RPMI7951 (cell line): Measurements from ENCODE around the gene TBC1D30. TPM values are rescaled to one million over a fixed set of nuclear protein-coding genes. Genes with fewer than 3 reads are reported as not detected.
A peak's percentile ranks its signal among the peaks of the same experiment; 100 is the strongest.

Experiments
- DNase-seq: peaks from one replicate; pipeline ENCODE4 v3.0.0-alpha.2; 2012; ENCODE audit warnings: low read depth
- total RNA-seq: library from RNA; depleted of rRNA; stranded (reverse); fragments of >200 nt; shearing (Covaris generic); gene quantifications from 2 replicates; pipeline ENCODE4 v1.2.3, GENCODE V29; 2014; rRNA removed

Gene TBC1D30
- total RNA-seq, 1 experiment from 2014 or later = not detected

DNA sequence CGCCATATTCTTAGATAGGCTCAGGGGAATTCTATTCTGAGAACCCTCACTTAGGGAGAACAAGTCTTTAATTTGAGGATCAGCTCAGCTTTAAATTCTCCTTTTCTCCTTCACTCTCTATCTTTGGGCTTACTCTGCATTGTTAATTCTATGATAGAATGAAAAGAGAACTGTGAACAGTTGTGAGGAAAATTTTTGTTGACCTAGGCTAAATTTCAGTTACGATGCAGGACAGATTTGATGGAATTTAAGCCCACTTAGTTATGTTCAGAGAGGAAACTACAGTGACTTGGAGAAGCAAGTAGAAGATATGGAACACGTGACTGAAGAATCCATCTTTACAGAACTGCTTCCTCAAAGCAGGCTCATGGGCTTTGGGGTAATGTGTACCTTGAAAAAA is 82.7 kb downstream of the TBC1D30 start:
- DNase-seq = no peak

GRCh38 chr12:64909124-64909523 is 84.7 kb downstream of the TBC1D30 start:
- no peak for DNase-seq

GRCh38 chr12:64911081-64911480 is 86.6 kb downstream of the TBC1D30 start:
- no peak for DNase-seq

DNA sequence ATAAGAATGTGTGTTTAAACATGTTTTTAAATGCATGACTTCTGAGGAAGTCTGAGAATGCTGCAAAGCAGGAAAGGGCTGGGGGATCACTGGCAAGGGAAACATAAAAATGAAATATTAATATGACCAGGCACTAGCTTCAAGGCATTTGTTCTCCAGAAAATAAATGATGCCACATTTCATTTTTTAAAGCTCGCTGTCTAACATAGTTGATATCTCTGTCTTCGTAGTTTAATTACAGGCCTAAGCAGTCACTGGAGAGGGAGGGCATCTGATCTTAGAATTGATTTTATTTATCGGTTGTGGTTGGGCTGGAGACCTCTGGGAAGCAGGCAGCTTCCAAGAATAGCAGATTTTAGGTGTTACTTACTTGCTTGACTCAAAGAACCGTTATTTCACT is 87.5 kb downstream of the TBC1D30 start:
- DNase-seq = no peak

DNA sequence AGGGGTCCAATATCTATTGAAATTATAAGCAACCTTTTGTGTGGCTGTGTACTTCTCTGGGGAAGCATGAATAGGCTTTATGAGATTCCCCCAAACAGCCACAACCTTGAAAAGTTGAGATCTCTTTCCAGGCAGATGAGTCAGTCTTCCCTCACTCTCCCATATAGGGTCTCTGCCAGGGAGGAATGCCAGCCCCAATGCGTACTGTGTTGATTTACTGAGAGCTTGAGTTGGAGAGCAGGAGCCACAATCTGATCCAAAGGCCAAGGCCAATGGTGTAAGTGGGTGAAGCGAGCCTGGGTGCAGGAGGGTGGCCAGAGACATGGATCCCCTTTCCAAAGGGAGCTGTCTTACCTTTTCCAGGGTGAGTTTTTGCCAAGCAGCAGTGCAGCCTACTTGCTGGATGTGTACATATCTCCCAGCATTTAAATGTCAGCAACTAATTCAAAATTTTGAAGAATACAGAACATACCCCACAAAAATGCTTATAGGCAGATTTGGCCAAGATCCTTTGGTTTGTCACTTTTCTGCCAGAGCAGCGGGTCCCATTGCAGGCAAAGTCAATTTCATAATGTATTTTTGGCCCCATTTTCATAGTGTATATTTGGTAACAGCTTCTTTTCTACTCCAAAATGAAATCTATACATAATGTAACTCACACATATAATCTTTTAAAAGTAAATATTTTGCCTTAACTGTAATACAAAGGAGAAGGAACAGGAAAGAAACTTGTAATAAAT is 88.2 kb downstream of the TBC1D30 start:
- DNase-seq = peak; percentile 30

DNA sequence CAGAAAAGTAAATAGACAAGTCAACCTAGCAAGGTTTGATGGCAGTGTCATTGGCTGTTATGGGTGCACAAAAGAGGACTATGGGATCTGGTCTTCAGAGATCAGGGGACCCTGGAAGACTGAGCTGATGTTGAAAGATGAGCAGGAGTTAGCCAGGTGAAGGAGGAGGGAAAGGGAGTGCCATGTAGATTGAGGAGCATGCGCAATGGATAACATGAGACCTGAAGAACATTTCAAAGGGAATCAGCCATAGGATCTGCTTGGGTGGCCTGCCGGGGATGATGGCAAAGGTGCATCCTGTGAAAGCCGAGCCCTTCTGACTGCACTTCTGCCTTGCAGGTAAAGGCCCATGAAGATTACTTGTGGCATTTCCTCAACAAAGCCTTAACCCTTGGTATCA is 90.8 kb downstream of the TBC1D30 start:
- DNase-seq = no peak

- no peak for DNase-seq
Observed at GRCh38 chr12:64916411-64917261, 92.2 kb downstream of the TBC1D30 start.

GRCh38 chr12:64918344-64918743 is 93.9 kb downstream of the TBC1D30 start:
- no peak for DNase-seq

GRCh38 chr12:64918801-64919200 is 94.4 kb downstream of the TBC1D30 start:
- no peak for DNase-seq

GRCh38 chr12:64922853-64923252 is 98.4 kb downstream of the TBC1D30 start:
- no peak for DNase-seq

DNA sequence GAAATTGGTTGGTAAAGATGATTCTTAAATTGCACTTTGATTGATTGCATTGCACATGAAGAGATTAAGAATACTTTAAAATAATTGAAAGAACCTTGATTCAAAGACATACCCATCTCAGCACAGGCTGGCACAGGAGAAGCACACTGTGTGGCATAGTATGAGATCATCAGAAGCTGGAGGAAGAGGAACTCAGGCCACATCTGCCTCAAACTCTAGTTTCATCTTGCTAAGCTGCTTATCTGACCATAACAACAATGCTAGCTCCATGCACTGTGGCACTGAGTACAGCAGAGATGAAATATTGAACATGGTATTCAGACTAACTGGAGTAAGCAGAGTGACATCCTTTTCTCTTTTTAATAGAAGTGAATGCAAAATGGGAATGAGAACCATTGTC is 99.1 kb downstream of the TBC1D30 start:
- DNase-seq = no peak

Other genes starting within 250 kb of the TBC1D30 start
- 12.4 and 15.2 TPM in 2 replicates for gene RASSF3, start 214.2 kb upstream of the TBC1D30 start, total RNA-seq
- 59.0 and 62.5 TPM in 2 replicates for gene GNS, start 65.2 kb upstream of the TBC1D30 start, total RNA-seq